Astrocyte of the spinal cord (primary cell): Measurements from ENCODE around the gene SENP7.
"Not testable (repeated sequence)": the region's sequence is repeated elsewhere in the genome, so short reads cannot be mapped to it uniquely, and the experiment has no call there.

Experiments used
- DNase-seq: peaks from one replicate; pipeline ENCODE4 v3.0.0; 2011; ENCODE audit warnings: low read depth, low spot score
- H3K4me3 ChIP-seq: 2 replicates; pipeline ENCODE4 v1.5.1; 2011; ENCODE audit warnings: low read depth, mild to moderate bottlenecking, low read length, moderate library complexity
- in situ Hi-C: cut with HindIII; loops from 2 replicates; pipeline ENCODE4 v1.10.0; 2017; ENCODE audit warnings: low sequenced_read_pairs
- TF ChIP-seq, protein P1 (sequence below): IDR thresholded peaks from 2 replicates; pipeline ENCODE4 v1.5.1; 2012; ENCODE audit warnings: low read depth, mild to moderate bottlenecking, low read length, inconsistent platforms

Gene SENP7

GRCh38 chr3:101312545-101312944, 200.5 kb downstream of the SENP7 start:
- TF ChIP-seq, protein P1, sequence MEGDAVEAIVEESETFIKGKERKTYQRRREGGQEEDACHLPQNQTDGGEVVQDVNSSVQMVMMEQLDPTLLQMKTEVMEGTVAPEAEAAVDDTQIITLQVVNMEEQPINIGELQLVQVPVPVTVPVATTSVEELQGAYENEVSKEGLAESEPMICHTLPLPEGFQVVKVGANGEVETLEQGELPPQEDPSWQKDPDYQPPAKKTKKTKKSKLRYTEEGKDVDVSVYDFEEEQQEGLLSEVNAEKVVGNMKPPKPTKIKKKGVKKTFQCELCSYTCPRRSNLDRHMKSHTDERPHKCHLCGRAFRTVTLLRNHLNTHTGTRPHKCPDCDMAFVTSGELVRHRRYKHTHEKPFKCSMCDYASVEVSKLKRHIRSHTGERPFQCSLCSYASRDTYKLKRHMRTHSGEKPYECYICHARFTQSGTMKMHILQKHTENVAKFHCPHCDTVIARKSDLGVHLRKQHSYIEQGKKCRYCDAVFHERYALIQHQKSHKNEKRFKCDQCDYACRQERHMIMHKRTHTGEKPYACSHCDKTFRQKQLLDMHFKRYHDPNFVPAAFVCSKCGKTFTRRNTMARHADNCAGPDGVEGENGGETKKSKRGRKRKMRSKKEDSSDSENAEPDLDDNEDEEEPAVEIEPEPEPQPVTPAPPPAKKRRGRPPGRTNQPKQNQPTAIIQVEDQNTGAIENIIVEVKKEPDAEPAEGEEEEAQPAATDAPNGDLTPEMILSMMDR, result no peak
- in situ Hi-C loops, result no loop called here

GRCh38 chr3:101311676-101312075, 201.3 kb downstream of the SENP7 start:
- in situ Hi-C loops, result no loop called here
- no peak overlapping the region for H3K4me3 ChIP-seq
- TF ChIP-seq, protein P1, result no peak
- no peak for DNase-seq

More at GRCh38 chr3:101312545-101312944, 200.5 kb downstream of the SENP7 start:
- DNase-seq, result no peak
- H3K4me3 ChIP-seq, result no peak overlapping the region

DNA sequence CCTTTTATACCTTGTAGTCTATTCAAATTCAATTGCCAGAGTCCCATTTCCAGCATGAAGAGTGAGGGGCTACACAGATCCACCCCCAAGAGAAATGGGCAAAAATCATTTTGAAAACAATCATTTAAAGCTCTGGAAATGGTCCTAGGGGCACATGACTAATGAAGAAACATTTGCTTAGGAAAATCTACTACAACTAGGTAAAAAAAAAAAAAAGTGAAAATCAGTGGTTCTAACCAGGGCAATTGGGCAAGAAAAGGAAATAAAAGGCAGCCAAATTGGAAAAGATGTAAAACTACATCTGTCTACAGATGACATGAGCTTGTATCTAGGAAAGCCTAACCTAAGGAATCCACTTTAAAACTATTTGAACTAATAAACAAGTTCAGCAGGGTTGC, 202.0 kb downstream of the SENP7 start:
- TF ChIP-seq, protein P1, result no peak
- in situ Hi-C loops, result no loop called here
- H3K4me3 ChIP-seq, result no peak overlapping the region
- no peak for DNase-seq

DNA sequence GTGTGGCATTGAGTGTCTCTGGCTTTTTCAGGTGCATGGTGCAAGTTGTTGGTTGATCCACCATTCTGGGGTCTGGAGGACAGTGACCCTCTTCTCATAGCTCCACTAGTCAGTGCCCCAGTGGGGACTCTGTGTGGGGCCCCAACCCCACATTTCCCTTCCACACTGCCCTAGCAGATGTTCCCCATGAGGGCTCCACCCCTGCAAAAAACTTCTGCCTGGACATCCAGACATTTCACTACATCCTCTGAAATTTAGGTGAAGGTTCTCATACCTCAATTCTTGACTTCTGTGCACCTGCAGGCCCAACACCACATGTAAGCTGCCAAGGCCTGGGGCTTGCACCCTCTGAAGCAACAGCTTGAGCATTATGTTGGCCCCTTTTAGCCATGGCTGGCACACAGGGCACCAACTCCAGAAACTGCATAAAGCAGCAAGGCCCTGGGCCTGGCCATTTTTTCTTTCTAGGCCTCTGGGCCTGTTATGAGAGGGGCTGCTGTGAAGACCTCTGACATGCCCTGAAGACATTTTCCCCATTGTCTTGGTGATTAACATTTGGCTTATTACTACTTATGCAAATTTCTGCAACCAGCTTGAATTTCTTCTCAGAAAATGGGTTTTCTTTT, 204.8 kb downstream of the SENP7 start:
- H3K4me3 ChIP-seq, in situ Hi-C loops, DNase-seq: not testable (repeated sequence)

GRCh38 chr3:101303836-101304235, 209.2 kb downstream of the SENP7 start:
- TF ChIP-seq, protein P1, result no peak
- no peak for DNase-seq
- H3K4me3 ChIP-seq, result no peak overlapping the region
- in situ Hi-C loops, result no loop called here

- in situ Hi-C loops, result no loop called here
- no peak overlapping the region for H3K4me3 ChIP-seq
- TF ChIP-seq, protein P1, result no peak
- peak; percentile 20 for DNase-seq
These were observed 209.8 kb downstream of the SENP7 start for GRCh38 chr3:101303089-101303731.

- in situ Hi-C loops, result no loop called here
- H3K4me3 ChIP-seq, result no peak overlapping the region
- TF ChIP-seq, protein P1, result no peak
- DNase-seq, result no peak
These were observed 212.9 kb downstream of the SENP7 start for GRCh38 chr3:101300073-101300472.
